GM23338 (cell line): ENCODE results near the gene TCF3. TPM values are rescaled to one million over a fixed set of nuclear protein-coding genes. Genes with fewer than 3 reads are reported as not detected.

Source experiments
- ATAC-seq: fragments of 200-7000 bp; cut with Tn5 transposase; 3 replicates; pipeline ENCODE4 v1.9.1; 2020
- DNase-seq: peaks from one replicate; pipeline ENCODE4 v3.0.0-alpha.2; 2015; ENCODE audit warnings: low spot score
- H2AFZ ChIP-seq: fragments of 200-600 bp; sonication (generic); 2 replicates; pipeline ENCODE4 v1.8.0; 2016; ENCODE audit warnings: antibody characterized with exemption, mild to moderate bottlenecking, moderate library complexity
- H3F3A ChIP-seq: fragments of 200-600 bp; sonication (generic); replicated peaks from 2 replicates; pipeline ENCODE4 v1.8.0; 2017; ENCODE audit warnings: antibody characterized with exemption, mixed run types, low read depth
- H3K27ac ChIP-seq: fragments of 200-600 bp; sonication (generic); 2 replicates; pipeline ENCODE4 v1.6.1; 2016; ENCODE audit warnings: low read depth
- H3K27me3 ChIP-seq: fragments of 200-600 bp; sonication (generic); 2 replicates; pipeline ENCODE4 v1.8.0; 2016; ENCODE audit warnings: mild to moderate bottlenecking, mixed run types, moderate library complexity; ENCODE audit not compliant: insufficient read depth
- H3K36me3 ChIP-seq: fragments of 200-600 bp; sonication (generic); 2 replicates; pipeline ENCODE4 v1.8.0; 2016; ENCODE audit warnings: mild to moderate bottlenecking; ENCODE audit not compliant: insufficient read depth
- H3K4me1 ChIP-seq: fragments of 200-600 bp; sonication (generic); 2 replicates; pipeline ENCODE4 v1.8.0; 2016; ENCODE audit warnings: mild to moderate bottlenecking, moderate library complexity; ENCODE audit not compliant: insufficient read depth
- H3K4me2 ChIP-seq: fragments of 200-600 bp; sonication (generic); 2 replicates; pipeline ENCODE4 v1.7.1; 2017; ENCODE audit warnings: mixed run types
- H3K4me3 ChIP-seq: fragments of 200-600 bp; sonication (generic); 2 replicates; pipeline ENCODE4 v1.6.1; 2016; ENCODE audit warnings: mixed run types
- H3K79me2 ChIP-seq: fragments of 200-600 bp; sonication (generic); replicated peaks from 2 replicates; pipeline ENCODE4 v1.8.0; 2017; ENCODE audit warnings: mild to moderate bottlenecking; ENCODE audit not compliant: insufficient read depth
- H3K9me2 ChIP-seq: fragments of 200-600 bp; sonication (generic); 2 replicates; pipeline ENCODE4 v1.8.0; 2017; ENCODE audit not compliant: insufficient read depth
- H4K20me1 ChIP-seq: fragments of 200-600 bp; sonication (generic); replicated peaks from 2 replicates; pipeline ENCODE4 v1.8.0; 2017; ENCODE audit warnings: mild to moderate bottlenecking; ENCODE audit not compliant: insufficient read depth
- H3K27ac Mint-ChIP-seq: 2 replicates; pipeline ENCODE4 v1.8.0; 2020; ENCODE audit warnings: inconsistent platforms, mild to moderate bottlenecking, moderate library complexity, mixed read lengths
- H3K27me3 Mint-ChIP-seq: 3 replicates; pipeline ENCODE4 v1.8.0; 2022; ENCODE audit warnings: low read depth, mild to moderate bottlenecking, moderate library complexity, mixed read lengths, inconsistent platforms; ENCODE audit not compliant: insufficient read depth, poor library complexity
- H3K36me3 Mint-ChIP-seq: 3 replicates; pipeline ENCODE4 v1.8.0; 2021; ENCODE audit warnings: low read depth, mild to moderate bottlenecking, inconsistent platforms, moderate library complexity, mixed read lengths
- H3K4me1 Mint-ChIP-seq: 3 replicates; pipeline ENCODE4 v1.8.0; 2020; ENCODE audit warnings: mild to moderate bottlenecking, inconsistent platforms, mixed read lengths
- H3K4me3 Mint-ChIP-seq: 3 replicates; pipeline ENCODE4 v1.8.0; 2021; ENCODE audit warnings: moderate library complexity, mild to moderate bottlenecking, inconsistent platforms, mixed read lengths
- H3K9me3 Mint-ChIP-seq: 3 replicates; pipeline ENCODE4 v1.8.0; 2020; ENCODE audit warnings: moderate library complexity, mild to moderate bottlenecking, inconsistent platforms, mixed read lengths
- CREB1 ChIP-seq: fragments of 250-450 bp; sonication (Bioruptor Pico); IDR thresholded peaks from 2 replicates; pipeline ENCODE4 v1.5.0; 2020; ENCODE audit warnings: low read depth, mild to moderate bottlenecking, moderate library complexity
- EZH2 ChIP-seq: fragments of 200-600 bp; sonication (generic); IDR thresholded peaks from one replicate; pipeline ENCODE4 v1.8.0; 2017; ENCODE audit warnings: antibody characterized with exemption, mild to moderate bottlenecking, low read depth; ENCODE audit not compliant: unreplicated experiment
- EZH2phosphoT487 ChIP-seq: fragments of 200-600 bp; sonication (generic); IDR thresholded peaks from one replicate; pipeline ENCODE4 v1.8.1; 2018; ENCODE audit warnings: antibody characterized with exemption; ENCODE audit not compliant: unreplicated experiment
- JUNB ChIP-seq: IDR thresholded peaks from one replicate; pipeline ENCODE4 v1.6.1; 2016; ENCODE audit warnings: antibody characterized with exemption; ENCODE audit not compliant: unreplicated experiment
- NANOG ChIP-seq: IDR thresholded peaks from 2 replicates; pipeline ENCODE4 v1.6.1; 2016; ENCODE audit warnings: antibody characterized with exemption, borderline replicate concordance
- POLR2AphosphoS5 ChIP-seq: IDR thresholded peaks from 2 replicates; pipeline ENCODE4 v1.6.1; 2016; ENCODE audit warnings: antibody characterized with exemption, low read depth
- REST ChIP-seq: IDR thresholded peaks from one replicate; pipeline ENCODE4 v1.6.1; 2018; ENCODE audit warnings: antibody characterized with exemption; ENCODE audit not compliant: unreplicated experiment
- STAT1 ChIP-seq: IDR thresholded peaks from one replicate; pipeline ENCODE4 v1.6.1; 2016; ENCODE audit warnings: antibody characterized with exemption; ENCODE audit not compliant: unreplicated experiment
- ZNF462 ChIP-seq: fragments of 250-450 bp; sonication (Bioruptor Pico); IDR thresholded peaks from 2 replicates; pipeline ENCODE4 v1.5.0; 2020; ENCODE audit warnings: mild to moderate bottlenecking, moderate library complexity
- polyA plus RNA-seq: library from polyadenylated mRNA; unstranded; fragments of >200 nt; fragmentation: Nextera tagmentation; extraction: Ambion mirVana; gene quantifications from 2 replicates; pipeline ENCODE4 v1.2.1, GENCODE V29; 2016
- total RNA-seq: library from RNA; depleted of rRNA; stranded (reverse); fragments of >200 nt; shearing (Covaris generic); gene quantifications from 2 replicates; pipeline ENCODE4 v1.2.3, GENCODE V29; 2014

The TCF3 gene
- total and polyA plus RNA-seq, 2 experiments from 2014 or later: 166 to 383 TPM

- TF ChIP-seq REST: no peak
- no peak for TF ChIP-seq EZH2phosphoT487
- TF ChIP-seq POLR2AphosphoS5: no peak
- no peak for TF ChIP-seq STAT1
Measured at GRCh38 chr19:1691589-1692290, 39.3 kb upstream of the TCF3 start (continued).

GRCh38 chr19:1690699-1691307, 38.4 kb upstream of the TCF3 start:
- 0 out of 2 replicates have a peak, but pooled peaks cover 2% of the 10 kb centered on the region for H3K27me3 ChIP-seq
- H3K4me3 Mint-ChIP-seq: peak overlapping the region; percentile 19; the same call in 1 of the 3 replicates
- ATAC-seq: peak; percentile 58
- TF ChIP-seq NANOG (no peak), EZH2 (no peak), ZNF462 (CRISPR knock-in tag) (no peak), POLR2AphosphoS5 (no peak), CREB1 (no peak), EZH2phosphoT487 (no peak), JUNB (no peak), STAT1 (no peak), REST (no peak)

More at GRCh38 chr19:1690699-1691307, 38.4 kb upstream of the TCF3 start:
- peak; percentile 90 for DNase-seq
- Histone ChIP-seq H3K9me2 (no peaks in the 10 kb centered on the region), H3K4me1 (peaks cover 3% of the 10 kb centered on the region; the same call in 1 of the 2 replicates), H3K27ac (no peak overlapping the region), H2AFZ (peak overlapping the region; percentile 65), H3K79me2 (no peaks in the 10 kb centered on the region), H3K4me3 (peak overlapping the region; percentile 46; the same call in 1 of the 2 replicates), H4K20me1 (no peaks in the 10 kb centered on the region), H3K36me3 (no peaks in the 10 kb centered on the region), H3K4me2 (peak overlapping the region; percentile 72), H3F3A (no peaks in the 10 kb centered on the region; the same call in 1 of the 2 replicates)
- Mint-ChIP-seq H3K9me3 (peaks cover 19% of the 10 kb centered on the region), H3K27me3 (peaks cover 13% of the 10 kb centered on the region), H3K4me1 (no peaks in the 10 kb centered on the region), H3K36me3 (0 out of 3 replicates have a peak, but pooled peaks cover 7% of the 10 kb centered on the region), H3K27ac (no peak overlapping the region)
